Activated CD4-positive, alpha-beta T cell treated with anti-CD3 and anti-CD28 coated beads for 36 hours (primary cell): ENCODE data around the gene ARHGAP15. TPM values are rescaled to one million over a fixed set of nuclear protein-coding genes. Genes with fewer than 3 reads are reported as not detected.

Experiments used
- ATAC-seq: fragments of 200-7000 bp; cut with Tn5 transposase; one replicate; pipeline ENCODE4 v1.10.0; 2021; ENCODE audit warnings: mild to moderate bottlenecking, moderate library complexity
- CTCF ChIA-PET: fragments of 350-600 bp; sonication (Branson Sonifier 250); formaldehyde crosslinking; loops from one replicate; lab custom pipeline; 2021; ENCODE audit warnings: antibody characterized with exemption; lab: Charles Lee
- POLR2A ChIA-PET: fragments of 350-600 bp; sonication (Branson Sonifier 250); formaldehyde crosslinking; loops from one replicate; lab custom pipeline; 2021; ENCODE audit warnings: antibody characterized with exemption, inconsistent platforms; lab: Charles Lee
- DNase-seq: peaks from one replicate; pipeline ENCODE4 v3.0.0-alpha.2; 2020
- H3K27ac Mint-ChIP-seq: one replicate; pipeline ENCODE4 v1.8.0; 2021; ENCODE audit warnings: mixed read lengths
- H3K27me3 Mint-ChIP-seq: one replicate; pipeline ENCODE4 v1.8.0; 2021; ENCODE audit warnings: mixed read lengths
- H3K36me3 Mint-ChIP-seq: one replicate; pipeline ENCODE4 v1.8.0; 2021; ENCODE audit warnings: low read depth, mixed read lengths
- H3K4me1 Mint-ChIP-seq: one replicate; pipeline ENCODE4 v1.8.0; 2021; ENCODE audit warnings: mixed read lengths
- H3K4me3 Mint-ChIP-seq: one replicate; pipeline ENCODE4 v1.8.0; 2021; ENCODE audit warnings: mild to moderate bottlenecking, moderate library complexity, mixed read lengths
- H3K9me3 Mint-ChIP-seq: one replicate; pipeline ENCODE4 v1.8.0; 2021; ENCODE audit warnings: low read depth, mixed read lengths
- intact Hi-C, 2 experiments: fragments of 100-400 bp; cut with DNase I in 1 of 2; cut with micrococcal nuclease in 1 of 2; formaldehyde crosslinking; loops; one replicate each; pipeline versions ENCODE4 v1.14.2 to v1.15.1; 2022 to 2024; cut with DNase I, micrococcal nuclease
- total RNA-seq, 2 experiments: library from RNA; stranded (reverse); gene quantifications; one replicate each; pipeline ENCODE4 v1.2.3, GENCODE V29; 2021

The ARHGAP15 gene
- total RNA-seq, 2 experiments from 2014 or later = 62.6 to 64.3 TPM

DNA sequence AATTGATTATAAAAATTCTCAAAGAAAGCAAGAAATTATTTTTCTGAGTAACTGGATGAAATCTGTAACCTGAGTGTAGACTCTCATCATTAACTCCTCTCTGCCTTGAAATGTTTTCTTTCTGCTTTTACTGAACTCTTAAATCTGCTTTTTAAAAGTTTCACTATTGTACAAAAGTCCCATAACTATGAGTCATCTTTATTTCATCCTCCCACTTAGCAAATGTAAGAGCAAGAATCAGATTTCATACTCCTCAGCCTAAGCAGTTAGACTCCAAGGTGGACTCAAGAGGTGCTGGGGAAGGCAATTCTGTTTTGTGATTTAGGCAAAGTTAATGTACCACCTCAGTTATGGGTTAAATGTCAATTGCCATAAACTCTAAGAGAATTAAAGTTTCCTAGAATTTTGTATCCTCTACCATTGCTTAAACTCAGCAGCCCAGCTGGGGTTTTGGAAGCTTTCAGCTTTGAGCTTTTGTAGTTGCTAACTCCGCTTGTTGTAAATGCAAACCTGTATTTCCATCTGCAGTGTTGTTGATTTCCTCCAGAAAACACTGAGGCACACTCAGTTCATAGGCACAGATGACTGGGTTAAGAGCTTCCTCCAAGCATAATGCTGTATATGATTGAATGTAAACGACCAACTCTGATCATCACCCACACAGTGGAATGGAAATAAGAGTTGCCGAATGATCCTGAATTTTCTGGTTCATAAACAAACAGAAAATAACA is 268.8 kb downstream of the ARHGAP15 start:
- Mint-ChIP-seq H3K4me3 (no peak overlapping the region), H3K9me3 (no peaks in the 10 kb centered on the region), H3K27me3 (no peaks in the 10 kb centered on the region), H3K36me3 (peaks cover 19% of the 10 kb centered on the region), H3K27ac (no peak overlapping the region), H3K4me1 (peaks cover 55% of the 10 kb centered on the region)
- intact Hi-C loops = loop anchor here in 1 of 2 experiments (1.0 kb wide), 1 partner anchor 70 kb away; no protein-coding TSS in a partner anchor
- POLR2A ChIA-PET = no interaction called here
- DNase-seq (no peak), ATAC-seq (peak; percentile 94)
- CTCF ChIA-PET = interaction anchor here (0.7 kb wide), 1 partner anchor 22 kb away, joined by 3 read pairs; no protein-coding TSS in a partner anchor

GRCh38 chr2:143398781-143399180 is 269.6 kb downstream of the ARHGAP15 start:
- Mint-ChIP-seq H3K4me3 (no peak overlapping the region), H3K4me1 (peaks cover 55% of the 10 kb centered on the region), H3K36me3 (peaks cover 19% of the 10 kb centered on the region), H3K9me3 (no peaks in the 10 kb centered on the region), H3K27me3 (no peaks in the 10 kb centered on the region), H3K27ac (no peak overlapping the region)
- POLR2A ChIA-PET = no interaction called here
- CTCF ChIA-PET = no interaction called here
- intact Hi-C loops = loop anchor here in 1 of 2 experiments (1.0 kb wide), 1 partner anchor 70 kb away; no protein-coding TSS in a partner anchor
- ATAC-seq = no peak
- DNase-seq = no peak

- Mint-ChIP-seq H3K4me1 (peaks cover 52% of the 10 kb centered on the region), H3K9me3 (no peaks in the 10 kb centered on the region), H3K27ac (no peak overlapping the region), H3K36me3 (peaks cover 15% of the 10 kb centered on the region), H3K4me3 (no peak overlapping the region), H3K27me3 (no peaks in the 10 kb centered on the region)
- no peak for DNase-seq
- ChIA-PET POLR2A (no interaction called here), CTCF (no interaction called here)
- intact Hi-C loops = no loop called here
- ATAC-seq = no peak
Observed at GRCh38 chr2:143399631-143400069, 270.4 kb downstream of the ARHGAP15 start.

DNA sequence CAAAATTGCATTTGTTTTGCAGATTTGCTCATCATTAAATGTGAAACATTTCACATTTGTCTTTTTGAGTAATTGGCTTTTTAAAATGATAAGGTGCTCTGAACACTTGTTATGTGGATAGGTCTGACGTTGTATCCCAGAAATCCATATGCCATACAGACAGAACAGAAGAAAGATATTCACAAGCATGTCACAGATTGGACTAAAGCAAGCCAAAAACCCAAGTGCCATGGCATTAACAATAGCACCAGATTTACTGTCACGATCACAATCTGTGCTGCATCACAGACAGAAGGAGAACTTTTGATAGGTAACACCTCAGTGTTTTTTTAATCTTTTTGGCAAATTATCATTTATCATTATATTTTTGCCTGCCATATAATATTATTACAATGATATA is 272.6 kb downstream of the ARHGAP15 start:
- Mint-ChIP-seq H3K4me3 (no peak overlapping the region), H3K27me3 (no peaks in the 10 kb centered on the region), H3K27ac (no peak overlapping the region), H3K4me1 (peaks cover 48% of the 10 kb centered on the region), H3K9me3 (peaks cover 3% of the 10 kb centered on the region), H3K36me3 (peaks cover 10% of the 10 kb centered on the region)
- intact Hi-C loops = no loop called here
- DNase-seq (no peak), ATAC-seq (no peak)
- ChIA-PET POLR2A (no interaction called here), CTCF (no interaction called here)

DNA sequence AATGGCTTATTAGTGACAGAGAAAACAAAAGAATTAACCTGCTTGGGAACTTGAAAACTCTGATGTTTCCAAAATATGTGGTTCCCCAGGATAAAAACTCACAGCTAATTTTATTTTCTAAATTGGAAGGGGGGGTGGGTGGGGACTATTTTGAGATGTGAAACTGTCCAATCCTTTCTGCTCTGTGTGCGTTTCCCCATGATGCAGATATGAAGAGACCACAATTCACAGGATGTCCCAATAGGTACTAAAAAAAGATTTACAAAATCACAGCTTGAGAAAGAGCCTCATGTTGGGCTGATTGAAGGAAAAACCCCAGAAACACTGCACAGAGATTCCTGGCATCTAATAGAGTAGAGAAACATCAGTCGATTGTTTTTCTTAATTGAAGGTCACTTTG is 273.2 kb downstream of the ARHGAP15 start:
- Mint-ChIP-seq H3K27me3 (no peaks in the 10 kb centered on the region), H3K27ac (no peak overlapping the region), H3K4me1 (peaks cover 44% of the 10 kb centered on the region), H3K4me3 (no peak overlapping the region), H3K9me3 (peaks cover 3% of the 10 kb centered on the region), H3K36me3 (peaks cover 8% of the 10 kb centered on the region)
- CTCF ChIA-PET = interaction anchor here (0.8 kb wide), 1 partner anchor 241 kb away, joined by 3 read pairs; no protein-coding TSS in a partner anchor
- no peak for DNase-seq
- intact Hi-C loops = no loop called here
- ATAC-seq = no peak
- POLR2A ChIA-PET = no interaction called here

DNA sequence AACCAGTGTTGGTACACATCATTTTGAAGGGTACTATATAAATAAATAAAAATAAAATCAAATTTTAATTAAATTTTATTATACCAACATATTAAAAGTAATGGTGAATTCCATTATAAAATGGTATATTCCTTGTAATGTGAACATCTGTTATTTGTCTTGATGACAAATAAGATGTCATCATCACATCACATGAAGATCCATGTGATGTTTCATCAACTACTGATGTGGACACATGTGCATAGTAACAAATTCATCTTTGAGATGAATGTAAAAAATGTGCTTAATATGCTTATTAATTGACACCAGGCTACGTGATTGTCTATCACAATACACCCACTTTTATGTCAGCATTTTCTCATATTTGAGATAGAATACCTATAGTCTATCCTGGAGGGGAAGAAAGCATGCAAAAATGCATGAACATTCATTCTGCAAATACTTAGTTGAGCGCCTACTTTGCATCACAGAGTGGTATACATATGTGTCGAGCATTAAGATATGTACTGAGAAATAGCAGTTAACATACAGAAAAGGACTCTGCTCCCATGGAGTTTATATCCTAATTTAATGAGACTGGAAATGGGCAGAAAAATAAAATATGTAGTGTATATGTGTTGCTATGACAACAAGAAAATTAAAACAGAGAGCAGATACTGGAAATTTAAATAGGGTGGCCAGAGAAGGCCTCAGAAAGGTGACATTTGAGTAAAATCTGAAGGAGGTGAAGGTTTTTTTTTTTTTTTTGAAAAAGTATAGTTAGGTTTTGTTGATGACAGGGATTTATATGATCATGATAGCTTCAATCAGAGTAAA is 281.1 kb downstream of the ARHGAP15 start:
- ChIA-PET CTCF (no interaction called here), POLR2A (no interaction called here)
- Mint-ChIP-seq H3K4me1 (peaks cover 26% of the 10 kb centered on the region), H3K4me3 (no peak overlapping the region), H3K36me3 (peaks cover 17% of the 10 kb centered on the region), H3K27me3 (no peaks in the 10 kb centered on the region), H3K27ac (no peak overlapping the region), H3K9me3 (peaks cover 5% of the 10 kb centered on the region)
- ATAC-seq = peak; percentile 63
- DNase-seq = no peak
- intact Hi-C loops = no loop called here

- Mint-ChIP-seq H3K4me1 (peaks cover 32% of the 10 kb centered on the region), H3K27me3 (no peaks in the 10 kb centered on the region), H3K36me3 (peaks cover 15% of the 10 kb centered on the region), H3K4me3 (no peak overlapping the region), H3K9me3 (peaks cover 2% of the 10 kb centered on the region), H3K27ac (no peak overlapping the region)
- no peak for ATAC-seq
- DNase-seq = no peak
- POLR2A ChIA-PET = no interaction called here
- CTCF ChIA-PET = interaction anchor here (0.7 kb wide), 1 partner anchor 39 kb away, joined by 3 read pairs; no protein-coding TSS in a partner anchor
- intact Hi-C loops = no loop called here
Observed at GRCh38 chr2:143415571-143415970, 286.4 kb downstream of the ARHGAP15 start.

DNA sequence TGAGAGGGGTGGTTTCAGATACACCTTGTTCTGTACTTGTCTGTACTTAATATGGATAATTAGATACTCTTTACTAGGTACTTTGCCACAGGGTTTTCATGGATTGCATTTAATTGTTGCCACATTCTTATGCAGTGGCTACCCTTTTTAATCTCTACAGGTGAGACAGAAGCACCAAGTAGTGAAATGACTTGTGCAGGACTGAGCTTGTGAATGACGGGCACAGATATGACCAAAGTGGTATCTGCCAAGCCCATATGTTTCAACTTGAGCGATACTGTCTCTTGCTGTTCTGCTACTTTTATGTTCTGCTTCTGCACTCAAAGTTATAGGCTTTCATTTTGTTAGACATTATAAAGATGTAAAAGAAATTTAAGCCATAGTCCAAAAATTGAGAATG is 288.2 kb downstream of the ARHGAP15 start:
- H3K36me3 Mint-ChIP-seq = peaks cover 12% of the 10 kb centered on the region
- H3K4me1 Mint-ChIP-seq = peaks cover 38% of the 10 kb centered on the region
- no peak for ATAC-seq
- no peak overlapping the region for H3K4me3 Mint-ChIP-seq
- CTCF ChIA-PET = no interaction called here
- intact Hi-C loops = no loop called here
- no peak for DNase-seq
- no peak overlapping the region for H3K27ac Mint-ChIP-seq
- H3K9me3 Mint-ChIP-seq = peaks cover 2% of the 10 kb centered on the region
- POLR2A ChIA-PET = no interaction called here
- no peaks in the 10 kb centered on the region for H3K27me3 Mint-ChIP-seq

GRCh38 chr2:143420313-143420712 is 291.1 kb downstream of the ARHGAP15 start:
- ATAC-seq = peak; percentile 66
- Mint-ChIP-seq H3K4me1 (peaks cover 47% of the 10 kb centered on the region), H3K27ac (no peak overlapping the region), H3K36me3 (peaks cover 4% of the 10 kb centered on the region), H3K9me3 (no peaks in the 10 kb centered on the region), H3K4me3 (no peak overlapping the region), H3K27me3 (no peaks in the 10 kb centered on the region)
- ChIA-PET CTCF (interaction anchor here (0.6 kb wide), 1 partner anchor 23 kb away, joined by 3 read pairs; no protein-coding TSS in a partner anchor), POLR2A (no interaction called here)
- DNase-seq = no peak
- intact Hi-C loops = no loop called here

DNA sequence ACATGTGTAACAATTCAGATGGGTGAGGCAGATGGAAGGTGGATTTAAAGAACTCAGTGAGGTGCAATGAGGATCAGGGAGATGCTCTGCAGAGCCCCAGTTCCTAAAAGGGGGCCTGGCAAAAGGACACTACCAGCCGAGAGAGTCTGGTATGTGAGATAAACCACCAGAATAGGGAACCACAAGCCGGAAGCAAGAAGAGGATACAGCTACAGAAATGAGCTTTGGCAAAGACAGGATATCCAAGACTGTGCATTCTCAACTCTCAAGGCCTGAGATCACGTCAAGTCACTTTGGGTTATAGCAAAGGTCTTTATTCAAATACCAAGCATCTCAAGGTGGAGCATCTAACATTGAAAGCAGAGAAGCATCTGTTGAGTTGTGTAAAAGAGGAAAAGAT is 293.5 kb downstream of the ARHGAP15 start:
- no peaks in the 10 kb centered on the region for H3K9me3 Mint-ChIP-seq
- H3K36me3 Mint-ChIP-seq = peaks cover 7% of the 10 kb centered on the region
- no peak overlapping the region for H3K4me3 Mint-ChIP-seq
- ATAC-seq = peak; percentile 60
- peaks cover 49% of the 10 kb centered on the region for H3K4me1 Mint-ChIP-seq
- ChIA-PET CTCF (interaction anchor here (1.9 kb wide), 1 partner anchor 138 kb away, joined by 5 read pairs; no protein-coding TSS in a partner anchor), POLR2A (no interaction called here)
- intact Hi-C loops = no loop called here
- H3K27me3 Mint-ChIP-seq = no peaks in the 10 kb centered on the region
- DNase-seq = peak; percentile 8
- H3K27ac Mint-ChIP-seq = no peak overlapping the region

- POLR2A ChIA-PET = no interaction called here
- Mint-ChIP-seq H3K36me3 (peaks cover 11% of the 10 kb centered on the region), H3K4me3 (no peak overlapping the region), H3K27me3 (no peaks in the 10 kb centered on the region), H3K27ac (no peak overlapping the region), H3K9me3 (no peaks in the 10 kb centered on the region), H3K4me1 (peaks cover 61% of the 10 kb centered on the region)
- ATAC-seq = no peak
- CTCF ChIA-PET = interaction anchor here (0.6 kb wide), 1 partner anchor 700 kb away, joined by 3 read pairs; no protein-coding TSS in a partner anchor
- intact Hi-C loops = no loop called here
- DNase-seq = no peak
Observed at GRCh38 chr2:143425896-143426295, 296.7 kb downstream of the ARHGAP15 start.
